Stimulated activated CD8-positive, alpha-beta memory T cell treated with anti-CD3 and anti-CD28 coated beads, Interleukin-15, amount 100 ng/mL, for 1 hour (primary cell): Measurements from ENCODE around the gene GALNT18.

ENCODE experiments used
- DNase-seq: peaks from one replicate; pipeline ENCODE4 v3.0.0-alpha.2; 2020; ENCODE audit warnings: low read depth

GALNT18 gene

GRCh38 chr11:11349106-11349825 is 272.5 kb downstream of the GALNT18 start:
- no peak for DNase-seq

GRCh38 chr11:11348303-11348702 is 273.5 kb downstream of the GALNT18 start:
- DNase-seq, result no peak

- DNase-seq, result no peak
Measured at GRCh38 chr11:11347592-11347991, 274.2 kb downstream of the GALNT18 start.

- DNase-seq, result no peak
Measured at GRCh38 chr11:11346303-11346702, 275.5 kb downstream of the GALNT18 start.

GRCh38 chr11:11345099-11345498 is 276.7 kb downstream of the GALNT18 start:
- no peak for DNase-seq

- DNase-seq, result no peak
Measured at GRCh38 chr11:11344045-11344444, 277.8 kb downstream of the GALNT18 start.

- DNase-seq, result no peak
Measured at GRCh38 chr11:11338304-11338703, 283.5 kb downstream of the GALNT18 start.

- no peak for DNase-seq
Measured at GRCh38 chr11:11336664-11337063, 285.1 kb downstream of the GALNT18 start.

GRCh38 chr11:11335043-11335442 is 286.8 kb downstream of the GALNT18 start:
- no peak for DNase-seq

GRCh38 chr11:11334607-11335006 is 287.2 kb downstream of the GALNT18 start:
- no peak for DNase-seq

GRCh38 chr11:11332141-11332710 is 289.6 kb downstream of the GALNT18 start:
- DNase-seq, result no peak

GRCh38 chr11:11329062-11329806 is 292.6 kb downstream of the GALNT18 start:
- DNase-seq, result no peak

- no peak for DNase-seq
Measured at GRCh38 chr11:11324090-11324489, 297.7 kb downstream of the GALNT18 start.

- DNase-seq, result no peak
Measured at GRCh38 chr11:11322101-11322500, 299.7 kb downstream of the GALNT18 start.

- no peak for DNase-seq
Measured at GRCh38 chr11:11320825-11321224, 301.0 kb downstream of the GALNT18 start.

- no peak for DNase-seq
Measured at GRCh38 chr11:11318961-11319360, 302.8 kb downstream of the GALNT18 start.

- no peak for DNase-seq
Measured at GRCh38 chr11:11318461-11318860, 303.3 kb downstream of the GALNT18 start.

- no peak for DNase-seq
Measured at GRCh38 chr11:11316651-11317230, 305.1 kb downstream of the GALNT18 start.

GRCh38 chr11:11313902-11314692 is 307.7 kb downstream of the GALNT18 start:
- DNase-seq, result no peak

- no peak for DNase-seq
Measured at GRCh38 chr11:11313426-11313825, 308.4 kb downstream of the GALNT18 start.

- DNase-seq, result no peak
Measured at GRCh38 chr11:11312738-11313137, 309.1 kb downstream of the GALNT18 start.

- no peak for DNase-seq
Measured at GRCh38 chr11:11311169-11311568, 310.6 kb downstream of the GALNT18 start.
